AG04450 (cell line): ENCODE results near the gene DPY30. TPM values are rescaled to one million over a fixed set of nuclear protein-coding genes. Genes with fewer than 3 reads are reported as not detected.

Experiments
- CTCF ChIA-PET: fragments of 300-600, 350-600 bp; formaldehyde crosslinking; extraction: SDS; loops from one replicate; lab custom pipeline; 2022; ENCODE audit warnings: antibody characterized with exemption, inconsistent platforms; lab: Charles Lee
- POLR2A ChIA-PET: fragments of 350-600 bp; formaldehyde crosslinking; extraction: SDS; loops from one replicate; lab custom pipeline; 2021; ENCODE audit warnings: antibody characterized with exemption, inconsistent platforms; lab: Yijun Ruan, JAX
- DNase-seq: peaks from one replicate; pipeline ENCODE4 v3.0.0-alpha.2; 2011; ENCODE audit warnings: low read depth, low spot score
- H3K27ac ChIP-seq: one replicate; pipeline ENCODE4 v1.5.1; 2012; ENCODE audit warnings: low read depth, low read length, control low read depth
- H3K27me3 ChIP-seq: one replicate; pipeline ENCODE4 v1.6.0; 2012; ENCODE audit warnings: low read length; ENCODE audit not compliant: control insufficient read depth, insufficient read depth
- H3K4me3 ChIP-seq: 2 replicates; pipeline ENCODE4 v1.5.1; 2011; ENCODE audit warnings: mild to moderate bottlenecking, low read depth, low read length, control low read depth
- H3K9me3 ChIP-seq: 2 replicates; pipeline ENCODE4 v1.5.1; 2012; ENCODE audit warnings: low read length; ENCODE audit not compliant: control insufficient read depth, insufficient read depth
- CTCF ChIP-seq: IDR thresholded peaks from 2 replicates; pipeline ENCODE4 v1.5.1; 2011; ENCODE audit warnings: low read depth, low read length, control low read depth, inconsistent platforms
- polyA minus RNA-seq: library from RNA; depleted of rRNA, polyadenylated mRNA; stranded (reverse); fragments of >200 nt; gene quantifications from 2 replicates; pipeline ENCODE4 v1.2.3, GENCODE V29; 2011; rRNA and poly(A)+ RNA removed
- polyA plus RNA-seq: library from polyadenylated mRNA; depleted of rRNA; stranded (reverse); fragments of >200 nt; gene quantifications from 2 replicates; pipeline ENCODE4 v1.2.3, GENCODE V29; 2011; rRNA removed

The DPY30 gene
- polyA plus RNA-seq (79.1 and 104 TPM in 2 replicates), polyA minus RNA-seq (20.4 and 22.3 TPM in 2 replicates)

- Histone ChIP-seq H3K27ac (peak within 1 kb of the TSS; percentile 88), H3K4me3 (peak within 1 kb of the TSS; percentile 89), H3K9me3 (no peaks in the 10 kb centered on the region), H3K27me3 (no peaks in the 10 kb centered on the region)
- no peak for TF ChIP-seq CTCF
- DNase-seq, result peak; percentile 86
- POLR2A ChIA-PET, result interaction anchor here (0.5 to 2.2 kb wide), 12 partner anchors 15 to 321 kb away, joined by 3 to 32 read pairs (median 4); partner anchors contain the start of genes MEMO1, SLC30A6 and SPAST
- CTCF ChIA-PET, result interaction anchor here (0.5 to 2.6 kb wide), 4 partner anchors 9 to 57 kb away, joined by 3 to 11 read pairs (median 4); partner anchors contain the start of gene SPAST
Observed at GRCh38 chr2:32039447-32040219, at the start of gene DPY30. Gene DPY30 (minus strand): TSS chr2:32039805. CDS start chr2:32039456, 349 bp downstream.

GRCh38 chr2:32074134-32074506, 34.5 kb upstream of the DPY30 start:
- POLR2A ChIA-PET, result interaction anchor here (1.3 kb wide), 1 partner anchor 11 kb away, joined by 3 read pairs; the partner anchor contains the start of gene SPAST
- Histone ChIP-seq H3K4me3 (no peak overlapping the region), H3K27me3 (no peaks in the 10 kb centered on the region), H3K9me3 (no peaks in the 10 kb centered on the region; the same call in 1 of the 2 replicates), H3K27ac (no peak overlapping the region)
- no peak for DNase-seq
- CTCF ChIA-PET, result interaction anchor here (0.5 to 1.4 kb wide), 2 partner anchors 10 to 17 kb away, joined by 3 to 4 read pairs; partner anchors contain the start of gene SPAST
- no peak for TF ChIP-seq CTCF

GRCh38 chr2:32067549-32067948, 27.9 kb upstream of the DPY30 start:
- ChIA-PET POLR2A (no interaction called here), CTCF (no interaction called here)
- DNase-seq, result no peak
- Histone ChIP-seq H3K4me3 (no peak overlapping the region), H3K9me3 (no peaks in the 10 kb centered on the region; the same call in 1 of the 2 replicates), H3K27ac (no peak overlapping the region), H3K27me3 (no peaks in the 10 kb centered on the region)
- TF ChIP-seq CTCF, result no peak

GRCh38 chr2:32064713-32065112, 25.1 kb upstream of the DPY30 start:
- POLR2A ChIA-PET, result interaction anchor here (0.8 kb wide), 1 partner anchor 25 kb away, joined by 4 read pairs; the partner anchor contains the start of gene DPY30
- Histone ChIP-seq H3K27ac (no peak overlapping the region), H3K9me3 (no peaks in the 10 kb centered on the region; the same call in 1 of the 2 replicates), H3K4me3 (peak overlapping the region; percentile 79), H3K27me3 (no peaks in the 10 kb centered on the region)
- TF ChIP-seq CTCF, result no peak
- CTCF ChIA-PET, result interaction anchor here (0.7 kb wide), 1 partner anchor 576 kb away, joined by 3 read pairs; no protein-coding TSS in a partner anchor
- no peak for DNase-seq
